ENCODE data around the gene CASP9.

DNA sequence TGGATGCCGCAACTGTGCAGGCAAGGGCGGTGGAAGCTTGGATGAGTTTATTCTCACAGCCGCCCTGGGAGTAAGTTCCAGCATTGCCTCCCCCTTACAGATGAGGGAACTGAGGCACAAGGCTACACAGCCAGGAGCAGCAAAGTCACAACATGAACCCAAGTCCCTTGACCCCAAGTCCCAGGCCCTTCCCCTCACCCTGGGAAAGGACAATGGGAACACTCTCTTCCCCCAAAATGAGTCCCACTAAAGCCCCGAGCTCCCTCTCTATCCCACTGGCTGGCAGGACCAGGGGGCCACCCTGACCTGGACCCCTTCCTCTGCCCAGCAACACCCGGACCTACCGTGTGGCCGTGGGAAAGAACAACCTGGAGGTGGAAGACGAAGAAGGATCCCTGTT, 81.9 kb downstream of the CASP9 start:
- TF ChIP-seq CTCF (IDR thresholded peaks at IDR 0.05): no peak
- no peak for TF ChIP-seq ZFX (IDR thresholded peaks at IDR 0.05; ENCODE audit: borderline replicate concordance)
